Small intestine (tissue), 7 donors: ENCODE data around the gene PINLYP. TPM values are rescaled to one million over a fixed set of nuclear protein-coding genes. Genes with fewer than 3 reads are reported as not detected.

ENCODE experiments used
- DNase-seq, 2 donors: peaks; one replicate each; pipeline versions ENCODE4 v3.0.0 to v3.0.0-alpha.2; 2013
- FAIRE-seq: peaks from 2 replicates; lab custom pipeline; 2012; peaks lifted over from hg19 to GRCh38; lab: Jason Lieb, UNC
- H3K27ac ChIP-seq, 3 donors: one replicate each; pipeline ENCODE4 v1.5.1; 2013; ENCODE audit warnings: low read length in 2 of 3, mild to moderate bottlenecking in 2 of 3, control low read depth in 1 of 3, inconsistent platforms in 1 of 3, low read depth in 1 of 3, moderate library complexity in 1 of 3
- H3K27me3 ChIP-seq, 3 donors: one replicate each; pipeline ENCODE4 v1.6.1; 2013; ENCODE audit warnings: low read length in 3 of 3, inconsistent platforms in 1 of 3; ENCODE audit not compliant: control insufficient read depth in 3 of 3, insufficient read depth in 3 of 3
- H3K36me3 ChIP-seq, 3 donors: one replicate each; pipeline ENCODE4 v1.6.1; 2013; ENCODE audit warnings: low read length in 3 of 3, inconsistent platforms in 1 of 3, low read depth in 1 of 3, mild to moderate bottlenecking in 1 of 3, moderate library complexity in 1 of 3; ENCODE audit not compliant: control insufficient read depth in 3 of 3, insufficient read depth in 2 of 3
- H3K4me1 ChIP-seq, 3 donors: one replicate each; pipeline ENCODE4 v1.6.1; 2013; ENCODE audit warnings: low read length in 2 of 3, inconsistent platforms in 1 of 3, low read depth in 1 of 3, mild to moderate bottlenecking in 1 of 3, moderate library complexity in 1 of 3; ENCODE audit not compliant: control insufficient read depth in 3 of 3, insufficient read depth in 2 of 3
- H3K4me3 ChIP-seq, 3 donors: one replicate each; pipeline ENCODE4 v1.5.1; 2013; ENCODE audit warnings: low read length in 3 of 3, control low read depth in 1 of 3, inconsistent platforms in 1 of 3, low read depth in 1 of 3, mild to moderate bottlenecking in 1 of 3, moderate library complexity in 1 of 3
- H3K9me3 ChIP-seq, 2 donors: one replicate each; pipeline ENCODE4 v1.6.1; 2013; ENCODE audit warnings: low read depth in 1 of 2, low read length in 1 of 2; ENCODE audit not compliant: control insufficient read depth in 2 of 2, insufficient read depth in 1 of 2
- WGBS, 3 donors: extraction: QIAGEN DNeasy Blood & Tissue Kit; methylation state at CpG; one replicate each; pipeline ENCODE4 v1.1.7; 2013; 5-methylcytosine and 5-hydroxymethylcytosine counted together
- polyA plus RNA-seq, 4 donors: library from polyadenylated mRNA; stranded (reverse) in 3 of 4; unstranded in 1 of 4; fragments of 200-250 nt in 3 of 4; fragments of 120-200 nt in 1 of 4; gene quantifications; one replicate each; pipeline versions ENCODE4 v1.2.1 to v1.2.3, GENCODE V29; 2013
- donor health status: healthy with polysubstance abuse.
- donor health status: control.
- donor health status: control.
- donor health status: Bipolar disorder and iron deficiency.
- donor health status: healthy.

PINLYP gene
- polyA plus RNA-seq, 4 donors: 5.1 to 13.8 (median 9.1) TPM

- FAIRE-seq (no peak), DNase-seq (peak; percentile 61 to 84)
- peaks cover 0 to 58% (median 7%) of the 10 kb centered on the region in 3 donors for H3K36me3 ChIP-seq
- WGBS, 3 donors: 1 to 2% (median 1%) methylated on average over 58 to 64 of the region's 64 CpGs
- peaks cover 2 to 19% (median 6%) of the 10 kb centered on the region in 3 donors for H3K4me1 ChIP-seq
- H3K27ac ChIP-seq: peak overlapping the region; percentile 66 to 99 (median 92)
- H3K9me3 ChIP-seq: no peaks in the 10 kb centered on the region
- H3K27me3 ChIP-seq: no peaks in the 10 kb centered on the region
- H3K4me3 ChIP-seq: peak overlapping the region; percentile 65 to 78 (median 68)
Measured at GRCh38 chr19:43594710-43595604, 19.4 kb downstream of the PINLYP start.

GRCh38 chr19:43595605-43595998 lies 20.0 kb downstream of the PINLYP start:
- Histone ChIP-seq H3K27me3 (no peaks in the 10 kb centered on the region), H3K9me3 (no peaks in the 10 kb centered on the region), H3K4me3 (peak overlapping the region; percentile 65 to 78 (median 68)), H3K36me3 (peaks cover 4 to 55% (median 10%) of the 10 kb centered on the region in 3 donors), H3K4me1 (peaks cover 2 to 19% (median 6%) of the 10 kb centered on the region in 3 donors), H3K27ac (peak overlapping the region; percentile 66 to 99 (median 92))
- no peak for FAIRE-seq
- no peak for DNase-seq
- 0 to 1% (median 0%) methylated on average over 18 of the region's 18 CpGs for WGBS, 3 donors

GRCh38 chr19:43595999-43596841 lies 20.6 kb downstream of the PINLYP start, which contains the start of the genes IRGQ and ZNF576:
Gene IRGQ (minus strand): TSS chr19:43596134. CDS start chr19:43595338, 796 bp downstream.
Gene ZNF576 (plus strand): TSS chr19:43596595. CDS start chr19:43597109, 514 bp downstream.
- FAIRE-seq: peak; percentile 23
- 0% methylated on average over 60 of the region's 60 CpGs for WGBS, 3 donors
- Histone ChIP-seq H3K9me3 (no peaks in the 10 kb centered on the region), H3K4me3 (peak within 1 kb of the TSS; percentile 65 to 78 (median 69)), H3K36me3 (peaks cover 4 to 49% (median 10%) of the 10 kb centered on the region in 3 donors), H3K27me3 (no peaks in the 10 kb centered on the region), H3K4me1 (peaks cover 2 to 19% (median 6%) of the 10 kb centered on the region in 3 donors), H3K27ac (peak within 1 kb of the TSS; percentile 92 to 99 (median 92))
- peak; percentile 100 for DNase-seq

DNA sequence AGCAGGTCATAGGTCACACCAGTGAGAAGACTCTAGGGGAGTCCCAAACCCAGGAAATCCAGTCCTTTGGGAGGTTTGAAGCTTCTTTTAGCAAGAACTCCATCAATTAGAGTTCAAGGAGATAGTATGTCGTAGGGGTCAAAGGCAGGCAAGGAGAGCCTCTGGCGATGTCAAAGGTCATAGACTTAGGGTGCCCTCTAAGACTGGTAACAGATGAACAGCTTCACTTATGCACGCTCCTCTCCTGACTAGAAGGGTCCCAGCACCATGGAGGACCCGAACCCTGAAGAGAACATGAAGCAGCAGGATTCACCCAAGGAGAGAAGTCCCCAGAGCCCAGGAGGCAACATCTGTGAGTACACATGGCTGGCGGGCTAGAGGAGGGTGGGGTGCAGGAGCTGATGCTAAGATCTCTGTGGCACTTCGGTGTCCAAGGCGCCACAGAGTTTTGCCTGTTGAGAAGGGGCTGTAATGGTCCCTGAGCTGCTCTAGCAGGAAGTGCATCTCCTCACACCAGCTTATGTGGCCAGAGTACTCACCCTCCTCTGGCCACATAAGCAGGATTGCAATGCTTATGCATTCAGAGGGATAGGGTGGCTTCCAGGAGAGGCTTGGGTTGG lies 21.4 kb downstream of the PINLYP start:
- 6 to 17% (median 16%) methylated on average over 7 of the region's 7 CpGs for WGBS, 3 donors
- Histone ChIP-seq H3K27me3 (no peaks in the 10 kb centered on the region), H3K9me3 (no peaks in the 10 kb centered on the region), H3K27ac (peak overlapping the region; percentile 88 to 99 (median 92)), H3K36me3 (peaks cover 4 to 44% (median 10%) of the 10 kb centered on the region in 3 donors), H3K4me1 (peaks cover 2 to 19% (median 6%) of the 10 kb centered on the region in 3 donors), H3K4me3 (peak overlapping the region; percentile 60 to 69 (median 60))
- DNase-seq (peak in 1 of 2 donors; percentile 27), FAIRE-seq (no peak)

GRCh38 chr19:43597876-43598275 lies 22.3 kb downstream of the PINLYP start:
- H3K9me3 ChIP-seq: no peaks in the 10 kb centered on the region
- FAIRE-seq (no peak), DNase-seq (no peak)
- H3K4me1 ChIP-seq: peaks cover 2 to 19% (median 6%) of the 10 kb centered on the region in 3 donors
- WGBS, 3 donors: 28 to 50% (median 43%) methylated on average over 5 of the region's 5 CpGs
- H3K4me3 ChIP-seq: no peak overlapping the region
- H3K36me3 ChIP-seq: peaks cover 4 to 40% (median 5%) of the 10 kb centered on the region in 3 donors
- H3K27ac ChIP-seq: no peak overlapping the region
- H3K27me3 ChIP-seq: no peaks in the 10 kb centered on the region

- FAIRE-seq (no peak), DNase-seq (no peak)
- Histone ChIP-seq H3K27ac (no peak overlapping the region), H3K36me3 (peaks cover 4 to 33% (median 5%) of the 10 kb centered on the region in 3 donors), H3K9me3 (no peaks in the 10 kb centered on the region), H3K27me3 (no peaks in the 10 kb centered on the region), H3K4me3 (no peak overlapping the region), H3K4me1 (peaks cover 2 to 17% (median 6%) of the 10 kb centered on the region in 3 donors)
- 83 to 89% (median 85%) methylated on average over 17 to 19 of the region's 19 CpGs for WGBS, 3 donors
Measured at GRCh38 chr19:43598445-43599240, 23.0 kb downstream of the PINLYP start.

DNA sequence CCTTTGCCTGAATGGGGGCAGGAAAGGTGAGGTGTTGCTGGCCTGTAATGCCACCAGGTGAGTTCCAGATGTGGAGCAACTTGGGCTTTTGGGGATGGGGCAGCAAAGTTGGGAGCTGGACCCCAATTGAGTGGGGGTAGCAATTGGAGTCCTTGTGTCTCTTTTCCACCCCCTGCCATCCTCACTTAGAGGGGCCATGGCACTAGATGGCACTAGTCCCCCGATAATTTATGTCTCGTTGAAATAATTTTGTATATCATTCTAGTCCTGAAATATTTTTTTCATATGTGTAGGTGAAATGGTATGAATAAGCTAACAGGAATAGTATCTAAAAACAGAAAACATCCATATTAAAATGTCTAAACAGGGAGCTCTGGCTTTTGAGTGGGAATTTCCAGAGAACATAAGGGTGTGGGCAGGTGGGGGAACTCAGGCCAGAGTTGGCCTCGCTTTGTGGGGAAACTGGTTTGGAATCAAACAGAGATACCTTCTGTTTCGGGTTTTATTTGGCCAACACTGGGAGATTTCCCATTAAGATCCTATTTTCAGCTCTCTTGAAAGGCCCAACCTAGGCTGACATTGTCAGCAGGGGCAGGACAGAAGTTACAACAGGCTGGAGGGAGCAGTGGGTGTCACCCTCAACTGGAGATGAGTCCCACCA lies 24.2 kb downstream of the PINLYP start:
- Histone ChIP-seq H3K4me3 (no peak overlapping the region), H3K27ac (no peak overlapping the region), H3K36me3 (peaks cover 4 to 25% (median 5%) of the 10 kb centered on the region in 3 donors), H3K27me3 (no peaks in the 10 kb centered on the region), H3K9me3 (no peaks in the 10 kb centered on the region), H3K4me1 (peaks cover 2 to 6% (median 6%) of the 10 kb centered on the region in 3 donors)
- 89 to 93% (median 93%) methylated on average over 4 of the region's 4 CpGs for WGBS, 3 donors
- FAIRE-seq: no peak
- DNase-seq: no peak
